A549 (cell line): ENCODE results near the gene CCDC77.

Experiments used
- CTCF ChIP-seq: fragments of >200 bp; sonication (Bioruptor Twin); formaldehyde crosslinking; IDR thresholded peaks from 3 replicates; pipeline ENCODE4 v1.5.1; 2016
- TP53 ChIP-seq: fragments of 250-450 bp; sonication (Bioruptor Pico); IDR thresholded peaks from 2 replicates; pipeline ENCODE4 v1.5.0; 2021; ENCODE audit warnings: mild to moderate bottlenecking, moderate library complexity

GRCh38 chr12:460261-461230 is 59.1 kb downstream of the CCDC77 start:
- no peak for TF ChIP-seq CTCF
- TF ChIP-seq TP53 = no peak
